ENCODE data around the gene RBL2.

Gene RBL2

GRCh38 chr16:53456625-53457024 is 22.4 kb downstream of the RBL2 start:
- DNase-seq, result no peak

DNA sequence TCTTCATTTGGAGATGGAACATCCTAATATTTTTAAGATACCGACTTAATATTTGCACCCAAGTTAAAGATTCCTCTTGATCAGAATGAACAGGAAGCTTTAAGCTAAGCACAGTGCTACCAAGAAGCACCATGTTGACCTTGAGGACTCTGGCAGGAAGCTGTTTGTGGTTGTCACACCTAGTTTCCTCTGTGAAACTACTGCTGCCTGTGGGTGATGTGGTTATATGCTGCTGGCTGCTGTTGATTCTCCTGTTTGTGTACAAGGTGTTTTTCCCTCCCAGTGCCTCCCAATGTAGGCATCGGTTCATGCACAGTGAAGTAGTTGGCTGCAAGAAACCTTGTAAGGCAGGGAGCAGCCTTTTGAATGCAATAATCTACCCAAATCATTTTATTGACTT is 23.4 kb downstream of the RBL2 start:
- peak; percentile 68 for DNase-seq

GRCh38 chr16:53458635-53459034 is 24.4 kb downstream of the RBL2 start:
- DNase-seq, result no peak

GRCh38 chr16:53465606-53466280 is 31.5 kb downstream of the RBL2 start:
- DNase-seq, result no peak

DNA sequence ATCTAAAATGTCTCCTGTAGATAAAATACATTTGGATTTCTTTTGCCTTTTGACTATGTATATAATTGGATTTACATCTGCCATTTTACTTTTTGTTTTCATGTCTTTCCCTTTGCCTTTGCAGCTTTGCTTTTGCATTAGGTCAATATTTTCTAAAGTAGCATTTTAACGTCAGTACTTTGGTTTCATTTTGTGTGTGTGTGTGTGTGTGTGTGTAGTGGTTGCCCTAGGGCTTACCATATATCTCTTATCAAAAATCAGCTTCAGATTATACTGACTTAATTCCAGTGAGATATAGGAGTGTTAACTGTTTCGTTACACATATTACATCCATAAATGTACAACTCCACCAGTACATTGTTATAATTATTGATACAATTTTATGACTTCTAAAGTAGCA is 42.6 kb downstream of the RBL2 start:
- DNase-seq, result no peak

- no peak for DNase-seq
These were observed 44.7 kb downstream of the RBL2 start for GRCh38 chr16:53478965-53479364.

GRCh38 chr16:53480394-53480793 is 46.1 kb downstream of the RBL2 start:
- DNase-seq, result no peak

DNA sequence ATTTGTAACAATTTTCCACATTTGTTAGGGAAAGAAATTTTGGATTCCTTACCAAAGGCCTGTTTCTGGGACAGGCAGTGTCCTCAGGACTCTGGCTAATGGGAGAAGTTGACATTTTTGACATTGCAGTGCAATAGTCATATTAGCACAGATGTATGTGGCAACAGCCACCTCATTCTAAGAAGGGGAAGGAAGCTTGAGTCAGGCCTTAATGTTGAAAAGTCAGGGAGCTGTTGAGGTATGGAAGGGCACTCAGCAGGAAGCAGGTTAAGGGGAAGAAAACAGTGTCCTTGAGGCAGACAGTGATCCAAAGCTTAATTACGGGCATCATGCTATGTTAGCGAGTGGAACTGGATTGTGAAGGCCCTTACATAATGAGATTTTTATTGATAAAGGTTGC is 47.9 kb downstream of the RBL2 start:
- no peak for DNase-seq

- no peak for DNase-seq
These were observed 50.3 kb downstream of the RBL2 start for GRCh38 chr16:53484542-53484941.

- no peak for DNase-seq
These were observed 52.0 kb downstream of the RBL2 start for GRCh38 chr16:53486230-53486629.

- no peak for DNase-seq
These were observed 55.5 kb downstream of the RBL2 start for GRCh38 chr16:53489755-53490154.

DNA sequence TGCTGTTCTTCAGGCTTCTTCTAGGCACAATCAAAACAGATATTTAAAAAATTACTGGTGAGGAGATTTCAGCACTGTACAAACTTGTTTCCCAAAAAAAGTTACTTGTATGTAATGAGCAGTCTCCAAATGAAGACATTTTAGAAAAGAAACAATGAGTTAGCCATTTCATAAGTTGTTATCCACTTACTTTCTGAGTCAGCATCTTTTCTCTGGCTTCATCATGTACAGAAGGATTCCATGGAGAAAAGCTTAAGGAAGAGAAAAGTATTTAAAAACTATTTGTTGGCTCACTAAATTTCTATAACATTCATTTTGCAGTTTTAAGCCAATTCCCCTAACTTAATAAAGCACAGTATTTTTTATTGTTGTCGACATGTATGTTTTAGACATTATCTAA is 58.2 kb downstream of the RBL2 start:
- no peak for DNase-seq

GRCh38 chr16:53494636-53495035 is 60.4 kb downstream of the RBL2 start:
- no peak for DNase-seq

DNA sequence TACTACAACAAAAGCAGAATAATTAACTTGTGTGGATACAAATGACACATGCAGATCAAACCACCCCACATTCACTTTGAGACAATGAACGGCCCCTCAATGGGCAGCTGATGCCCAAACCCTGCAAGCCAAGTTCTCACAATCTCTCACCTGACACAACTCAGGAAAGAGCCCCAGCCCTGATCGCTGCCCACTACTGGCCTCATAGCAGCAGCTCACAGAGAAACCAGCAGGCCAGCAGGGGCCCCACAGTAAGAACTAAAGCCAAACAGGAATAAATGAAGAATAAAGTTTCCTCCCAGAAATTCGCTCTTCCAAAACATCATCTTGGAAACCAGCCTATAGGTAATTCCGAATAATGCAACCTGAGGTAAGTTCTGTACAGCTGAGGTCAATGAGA is 61.1 kb downstream of the RBL2 start:
- no peak for DNase-seq

- DNase-seq, result no peak
These were observed 64.7 kb downstream of the RBL2 start for GRCh38 chr16:53498984-53499383.

- DNase-seq, result no peak
These were observed 67.1 kb downstream of the RBL2 start for GRCh38 chr16:53501216-53501859.

DNA sequence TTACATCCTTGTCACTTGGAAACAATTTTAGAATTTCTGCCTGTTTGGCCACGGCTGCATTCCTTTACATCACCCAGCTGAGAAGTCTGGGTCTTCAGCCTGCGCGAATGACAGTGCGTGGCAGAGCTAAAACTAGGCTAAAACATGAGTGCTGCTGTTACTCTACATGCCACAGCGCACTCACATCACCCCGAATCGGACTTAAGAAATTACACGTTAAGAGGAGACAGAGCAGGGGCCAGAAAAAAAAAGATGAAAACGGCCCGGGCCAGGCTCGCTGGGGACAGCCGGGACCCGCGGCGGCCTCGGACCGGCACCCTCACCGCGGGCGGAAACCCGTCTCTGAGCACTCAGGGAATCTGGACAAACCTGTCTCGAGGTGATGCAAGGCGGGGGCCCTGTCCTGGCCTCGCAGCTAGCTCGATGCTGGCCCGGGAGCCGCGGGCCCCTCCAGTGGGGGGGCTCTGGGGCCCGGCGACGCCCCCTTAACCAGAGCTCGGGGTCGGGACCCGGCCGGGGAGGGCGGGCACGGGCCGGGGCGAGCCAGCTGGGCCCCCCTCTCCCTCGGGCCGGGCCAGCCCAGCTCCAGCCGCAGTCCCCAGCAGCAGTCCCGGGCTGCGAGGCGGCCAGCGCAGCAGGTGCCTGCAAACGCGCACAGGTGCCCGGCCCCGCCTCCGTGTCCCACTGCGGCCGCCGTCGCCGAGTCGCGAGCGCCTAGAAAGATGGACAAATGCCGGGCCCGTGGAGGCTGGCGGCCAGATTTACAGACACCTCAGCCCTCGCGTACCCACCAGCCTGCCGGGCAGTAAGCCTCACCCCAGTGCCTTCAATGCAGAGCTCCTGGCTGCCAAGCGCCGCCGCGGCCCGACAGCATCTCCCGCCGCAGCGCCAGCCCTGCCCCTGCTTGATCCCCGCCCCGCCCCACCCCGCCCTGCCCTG is 68.3 kb downstream of the RBL2 start, which contains the start of gene AKTIP:
AKTIP (minus strand) TSS at position 879 of the 939 bp plus-strand sequence. CDS start 2,950 bp downstream, outside the sequence.
- peak; percentile 77 for DNase-seq

GRCh38 chr16:53503270-53503923 is 69.1 kb downstream of the RBL2 start:
- peak; percentile 100 for DNase-seq

DNA sequence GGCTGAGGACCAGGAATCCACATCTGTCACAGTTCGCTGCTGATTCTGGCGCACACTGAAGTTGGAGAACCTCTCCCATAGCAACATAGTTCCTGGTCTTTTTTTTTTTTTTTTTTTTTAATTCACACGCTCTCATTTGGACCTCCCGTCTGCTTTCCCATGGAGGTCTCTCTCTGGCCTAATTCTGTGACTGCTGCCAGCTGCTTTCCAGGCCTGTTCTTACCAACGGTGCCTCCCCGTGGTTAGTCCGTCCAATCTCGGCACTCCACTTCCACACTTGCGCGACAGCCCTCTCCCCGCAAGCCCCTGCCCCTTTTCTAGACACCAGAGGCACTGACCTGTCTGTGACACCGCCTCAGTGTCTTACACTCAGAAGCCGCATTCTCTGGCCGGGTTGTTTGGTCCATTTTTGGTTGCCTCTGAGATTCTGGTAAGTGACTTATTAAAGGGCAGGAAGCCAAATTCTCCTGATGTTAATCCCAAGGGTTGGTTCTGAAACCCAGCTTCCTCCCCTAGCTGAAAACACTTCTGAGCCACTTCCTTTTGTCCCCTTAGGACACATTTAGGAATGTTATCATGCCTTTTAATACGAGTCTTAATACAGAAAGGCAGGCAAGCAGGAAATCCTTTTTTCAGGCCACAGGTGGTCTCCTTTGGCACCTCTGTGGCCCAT is 69.9 kb downstream of the RBL2 start:
- DNase-seq, result peak; percentile 52

DNA sequence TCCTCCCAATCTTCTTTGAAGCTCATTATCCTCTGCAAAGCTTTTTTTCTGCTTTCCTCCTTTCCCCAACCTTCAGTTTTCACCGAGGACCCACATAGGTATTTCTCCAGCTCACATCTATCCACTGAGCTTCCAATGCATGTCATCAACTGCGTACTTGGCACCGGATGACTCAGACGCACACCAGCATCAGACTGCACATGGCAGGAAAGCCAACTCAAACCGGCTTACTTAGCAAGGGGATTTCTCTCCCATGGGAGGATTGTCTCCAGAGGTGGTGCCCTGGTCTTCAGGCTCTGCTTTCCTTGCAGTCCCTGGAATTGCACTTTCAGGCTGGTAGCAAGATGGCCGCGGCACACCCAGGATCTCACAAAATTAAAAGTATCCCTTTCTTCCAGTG is 70.4 kb downstream of the RBL2 start:
- DNase-seq, result no peak

- DNase-seq, result no peak
These were observed 72.0 kb downstream of the RBL2 start for GRCh38 chr16:53506254-53506653.

GRCh38 chr16:53507464-53508179 is 73.4 kb downstream of the RBL2 start:
- no peak for DNase-seq

All from stimulated activated CD8-positive, alpha-beta memory T cell treated with anti-CD3 and anti-CD28 coated beads, Interleukin-4, amount 100 ng/mL, for 48 hours (primary cell).